Forelimb muscle (tissue), 1 donor: ENCODE data around the gene CNIH3. TPM values are rescaled to one million over a fixed set of nuclear protein-coding genes. Genes with fewer than 3 reads are reported as not detected.

ENCODE experiments used
- DNase-seq: peaks from one replicate; pipeline ENCODE4 v3.0.0-alpha.2; 2013; ENCODE audit warnings: low read depth
- polyA plus RNA-seq: library from polyadenylated mRNA; unstranded; fragments of 120-200 nt; gene quantifications from one replicate; pipeline ENCODE4 v1.2.1, GENCODE V29; 2013; ENCODE audit not compliant: insufficient read length

CNIH3 gene
- polyA plus RNA-seq, 1 donor: 2.2 TPM

- DNase-seq: no peak
Measured at GRCh38 chr1:224616756-224617409, 766 bp downstream of the CNIH3 start.

GRCh38 chr1:224617410-224618355 lies 1.6 kb downstream of the CNIH3 start:
- DNase-seq: no peak

- DNase-seq: no peak
Measured at GRCh38 chr1:224619209-224619608, 3.1 kb downstream of the CNIH3 start.

GRCh38 chr1:224620105-224620504 lies 4.0 kb downstream of the CNIH3 start:
- no peak for DNase-seq

- no peak for DNase-seq
Measured at GRCh38 chr1:224621813-224622682, 5.9 kb downstream of the CNIH3 start.

GRCh38 chr1:224622831-224623230 lies 6.7 kb downstream of the CNIH3 start:
- DNase-seq: no peak

GRCh38 chr1:224623310-224623714 lies 7.2 kb downstream of the CNIH3 start:
- no peak for DNase-seq

GRCh38 chr1:224623743-224624333 lies 7.7 kb downstream of the CNIH3 start:
- no peak for DNase-seq

GRCh38 chr1:224624432-224624831 lies 8.3 kb downstream of the CNIH3 start:
- DNase-seq: no peak

- DNase-seq: no peak
Measured at GRCh38 chr1:224626042-224626441, 9.9 kb downstream of the CNIH3 start.

- DNase-seq: no peak
Measured at GRCh38 chr1:224629965-224630364, 13.8 kb downstream of the CNIH3 start.

GRCh38 chr1:224631462-224632115 lies 15.5 kb downstream of the CNIH3 start:
- DNase-seq: no peak

GRCh38 chr1:224632381-224632871 lies 16.3 kb downstream of the CNIH3 start:
- DNase-seq: no peak

- DNase-seq: no peak
Measured at GRCh38 chr1:224632921-224633321, 16.8 kb downstream of the CNIH3 start.

GRCh38 chr1:224635356-224635755 lies 19.2 kb downstream of the CNIH3 start:
- DNase-seq: no peak

GRCh38 chr1:224637515-224637914 lies 21.4 kb downstream of the CNIH3 start:
- DNase-seq: no peak

- no peak for DNase-seq
Measured at GRCh38 chr1:224637936-224638335, 21.8 kb downstream of the CNIH3 start.

- DNase-seq: no peak
Measured at GRCh38 chr1:224639426-224639975, 23.4 kb downstream of the CNIH3 start.

- DNase-seq: no peak
Measured at GRCh38 chr1:224640018-224640417, 23.9 kb downstream of the CNIH3 start.

- DNase-seq: no peak
Measured at GRCh38 chr1:224640587-224640986, 24.5 kb downstream of the CNIH3 start.

- DNase-seq: no peak
Measured at GRCh38 chr1:224641030-224641429, 24.9 kb downstream of the CNIH3 start.
